ENCODE results near the gene REEP2. TPM values are rescaled to one million over a fixed set of nuclear protein-coding genes. Genes with fewer than 3 reads are reported as not detected.

Gene REEP2
- total RNA-seq, 1 donor from 2014 or later, result 6.4 TPM

DNA sequence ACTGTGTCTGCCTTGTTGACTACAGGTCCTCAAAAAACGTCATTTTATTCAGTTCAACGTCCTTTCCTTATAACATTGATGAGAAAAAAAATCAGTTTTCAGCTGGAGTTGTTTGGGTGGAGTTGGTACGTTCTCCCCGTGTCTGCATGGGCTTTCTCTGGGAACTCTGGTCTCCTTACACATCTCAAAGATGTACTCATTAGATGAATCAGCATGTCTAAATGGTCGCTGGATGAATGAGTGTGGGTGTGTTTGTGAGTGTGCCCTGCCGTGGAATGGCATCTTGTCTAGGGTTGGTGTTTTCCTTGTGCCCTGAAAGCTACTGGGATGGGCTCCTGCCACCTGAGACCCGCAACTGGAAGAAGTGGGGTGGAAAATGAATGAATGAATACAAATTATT, 56.5 kb downstream of the REEP2 start:
- DNase-seq (ENCODE audit: low read depth), result no peak

Other genes starting within 250 kb of the REEP2 start
- gene CDC23, start 225.7 kb upstream of the REEP2 start, total RNA-seq, result 31.6 and 33.2 TPM in 2 replicates
- not detected in 2 replicates for gene GFRA3, start 164.4 kb upstream of the REEP2 start, total RNA-seq
- 0.05 and 0.16 TPM in 2 replicates for gene CDC25C, start 107.3 kb upstream of the REEP2 start, total RNA-seq
- 35.2 and 38.7 TPM in 2 replicates for gene FAM53C, start 100.8 kb upstream of the REEP2 start, total RNA-seq
- gene KDM3B, start 86.4 kb upstream of the REEP2 start, total RNA-seq, result 33.3 and 41.4 TPM in 2 replicates
- 6.2 and 8.1 TPM in 2 replicates for gene EGR1, start 26.4 kb downstream of the REEP2 start, total RNA-seq
- 115 and 121 TPM in 2 replicates for gene ETF1, start 104.2 kb downstream of the REEP2 start, total RNA-seq
- 534 and 535 TPM in 2 replicates for gene HSPA9, start 136.3 kb downstream of the REEP2 start, total RNA-seq